HT1080 (cell line): Measurements from ENCODE around the gene CAMKK1. TPM values are rescaled to one million over a fixed set of nuclear protein-coding genes. Genes with fewer than 3 reads are reported as not detected.
"Not testable (repeated sequence)": the region's sequence is repeated elsewhere in the genome, so short reads cannot be mapped to it uniquely, and the experiment has no call there.

Experiments used
- DNase-seq: peaks from one replicate; pipeline ENCODE4 v3.0.0-alpha.2; 2015; ENCODE audit warnings: low read depth
- total RNA-seq: library from RNA; depleted of rRNA; stranded (reverse); fragments of >200 nt; shearing (Covaris generic); gene quantifications from 2 replicates; pipeline ENCODE4 v1.2.3, GENCODE V29; 2014

CAMKK1 gene
- total RNA-seq, 1 experiment from 2014 or later = 11.8 TPM

DNA sequence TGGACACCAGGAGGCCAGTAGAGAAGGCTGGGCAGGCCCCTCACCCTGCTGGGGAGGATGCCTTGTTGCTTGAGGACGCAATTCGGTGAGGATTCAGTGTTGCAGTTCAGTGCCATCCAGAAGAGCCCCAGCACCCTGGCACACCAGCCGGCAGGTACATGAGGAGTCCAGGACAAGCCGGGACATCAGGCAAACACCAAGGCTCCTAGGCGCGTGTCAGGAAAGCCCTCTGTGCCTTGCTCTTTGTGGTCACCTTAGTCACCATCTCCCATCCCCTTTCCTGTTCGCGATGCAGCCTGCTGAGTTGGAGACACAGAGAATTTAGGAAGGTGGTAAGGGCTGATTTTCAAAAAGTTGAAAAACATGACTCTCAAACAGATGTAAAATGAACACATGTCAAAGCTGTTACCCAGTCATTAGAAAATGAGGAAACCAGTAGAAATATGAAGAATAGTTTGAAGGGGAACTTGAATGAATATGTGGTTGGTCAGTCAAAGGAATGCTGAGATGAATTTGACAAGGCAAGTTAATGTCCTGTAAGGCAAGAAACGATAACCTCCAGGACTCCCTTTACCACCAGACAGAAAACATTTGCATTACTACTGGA, 44.5 kb downstream of the CAMKK1 start:
- DNase-seq = peak; percentile 64

DNA sequence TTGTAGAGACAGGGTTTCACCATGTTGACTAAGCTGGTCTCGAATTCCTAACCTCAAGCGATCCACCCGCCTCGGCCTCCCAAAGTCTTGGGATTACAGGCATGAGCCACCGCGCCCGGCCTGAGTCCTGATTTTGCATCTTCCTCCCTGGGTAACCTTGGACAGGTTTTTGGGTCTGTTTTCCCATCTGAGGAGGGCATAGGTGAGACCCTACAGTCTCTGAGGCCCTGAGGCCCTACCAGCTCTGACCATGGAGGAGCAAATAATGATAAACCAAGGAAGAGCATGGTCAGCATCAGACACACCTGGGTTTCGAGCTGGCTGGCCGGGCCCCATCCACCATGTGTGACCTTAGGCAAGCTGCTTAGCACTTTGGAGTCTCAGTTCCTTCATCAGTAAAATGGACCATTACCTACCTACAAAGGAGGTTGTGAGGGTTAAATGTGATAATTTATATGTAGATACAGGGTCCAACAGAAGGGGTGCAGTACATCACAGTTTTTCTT, 45.6 kb downstream of the CAMKK1 start:
- DNase-seq = no peak

DNA sequence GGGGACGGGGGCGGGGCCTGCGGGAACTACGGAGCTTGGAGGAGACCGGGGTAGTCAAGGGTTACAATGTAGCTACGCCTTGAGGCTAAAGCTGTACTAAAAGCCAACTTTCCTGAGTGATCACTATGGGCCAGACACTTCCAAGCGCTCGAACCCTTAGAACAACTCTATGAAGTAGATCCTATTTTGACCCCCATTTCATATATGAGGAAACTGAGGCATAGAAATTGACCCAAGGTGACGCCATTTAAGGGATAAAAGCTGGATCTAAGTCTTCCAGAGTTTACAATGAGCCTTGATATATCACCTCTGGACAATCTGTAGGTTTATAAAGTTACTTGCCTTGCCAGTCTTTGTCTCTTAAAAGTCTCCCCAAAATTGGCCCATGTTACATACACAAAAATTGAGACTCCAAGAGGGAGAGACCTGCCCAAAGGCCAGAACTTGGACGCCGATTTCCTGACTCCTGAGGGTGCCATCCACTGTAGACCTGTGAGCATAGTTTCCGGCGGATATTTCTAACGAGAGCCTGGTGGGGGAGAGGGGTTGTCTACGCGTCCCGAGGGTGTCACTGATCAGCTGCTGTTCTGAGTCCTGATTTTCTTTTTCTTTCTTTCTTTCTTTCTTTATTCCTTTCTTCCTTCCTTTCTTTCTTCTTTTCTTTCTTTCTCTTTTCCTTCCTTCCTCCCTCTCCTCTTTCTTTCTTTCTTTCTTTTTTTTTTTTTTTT, 46.3 kb downstream of the CAMKK1 start:
- no peak for DNase-seq

DNA sequence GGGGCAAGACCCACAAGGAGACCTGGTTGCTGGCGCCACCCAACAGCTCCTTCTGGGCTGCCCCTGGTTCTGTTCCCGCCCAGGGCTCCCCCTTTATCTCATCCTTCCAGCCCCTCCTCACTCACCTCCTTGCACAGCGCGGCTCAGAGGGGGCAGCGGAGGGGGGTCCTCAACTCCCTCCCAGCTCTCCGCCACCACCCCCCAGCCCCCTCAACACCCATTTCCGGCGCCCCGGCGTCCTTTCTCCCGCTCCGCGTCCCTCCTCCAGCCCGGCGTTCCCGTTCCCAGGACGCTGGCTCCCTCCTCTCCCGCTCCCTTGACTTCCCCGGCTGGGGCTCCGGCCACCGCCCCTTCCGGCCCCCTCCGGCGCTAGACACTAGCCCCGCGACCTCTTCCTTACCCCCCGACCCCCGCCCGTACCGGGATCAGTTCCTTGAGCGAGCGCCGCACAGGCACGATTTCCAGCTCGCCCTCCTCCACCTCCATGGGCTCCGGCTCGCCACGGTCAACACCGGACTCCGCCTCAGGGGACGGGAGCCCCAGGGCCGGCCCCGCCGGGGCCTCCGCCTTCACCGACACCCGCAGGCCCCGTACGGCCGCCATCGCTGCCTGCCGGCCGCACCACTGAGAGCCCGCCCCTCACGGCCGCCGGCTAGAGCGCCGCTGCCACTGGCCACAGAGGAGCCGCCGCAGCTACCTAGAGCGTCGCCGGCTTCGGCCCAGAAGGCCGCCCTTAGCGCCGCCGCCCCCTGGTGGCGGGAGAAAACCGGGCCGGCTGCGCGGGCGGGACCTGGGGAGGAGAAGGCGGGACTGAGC, 47.0 kb downstream of the CAMKK1 start, which contains the start of gene NCBP3:
Gene NCBP3, minus strand, starts transcription at position 626 of the 816 bp plus-strand sequence. Its CDS starts 23 bp downstream, at position 603.
- peak; percentile 85 for DNase-seq

DNA sequence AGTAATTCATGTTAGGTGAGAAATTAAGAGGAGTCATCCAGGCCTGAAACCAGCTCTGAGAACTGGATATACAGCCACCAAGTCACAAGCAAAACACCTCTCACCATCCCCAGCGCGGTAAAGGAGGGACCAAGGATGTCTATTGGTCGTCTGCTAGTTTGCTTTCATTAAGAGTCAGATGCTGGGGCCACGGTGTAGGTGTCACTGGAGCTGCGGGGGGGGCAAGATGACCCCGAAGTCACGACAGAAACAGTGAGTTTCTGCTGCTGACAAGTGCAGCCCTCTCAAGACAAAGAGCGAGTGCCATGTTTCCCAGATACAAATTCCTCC, 47.6 kb downstream of the CAMKK1 start:
- peak; percentile 18 for DNase-seq

- DNase-seq = not testable (repeated sequence)
These were observed 48.3 kb downstream of the CAMKK1 start for GRCh38 chr17:3844556-3844955.

GRCh38 chr17:3843935-3844516, 48.8 kb downstream of the CAMKK1 start:
- DNase-seq = peak; percentile 38

DNA sequence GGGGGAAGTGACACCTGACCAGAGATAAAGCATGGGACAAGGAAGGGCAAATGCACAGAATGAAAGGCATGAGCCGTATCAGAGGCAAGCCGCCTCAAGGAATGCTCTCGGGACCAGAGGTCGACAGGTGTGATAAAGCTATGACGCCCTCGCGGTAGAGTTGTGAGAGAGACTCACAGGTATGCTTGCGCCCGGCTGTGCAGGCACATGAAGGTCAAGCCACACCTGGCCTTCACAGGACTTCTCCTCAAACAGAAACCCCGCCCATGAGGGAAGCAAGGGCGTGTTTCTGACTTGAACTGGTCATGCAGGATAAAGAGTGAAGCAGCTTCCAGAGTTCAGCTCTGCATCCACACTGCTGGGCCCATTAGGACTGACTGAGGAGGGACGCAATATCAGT, 54.6 kb downstream of the CAMKK1 start:
- DNase-seq = no peak

DNA sequence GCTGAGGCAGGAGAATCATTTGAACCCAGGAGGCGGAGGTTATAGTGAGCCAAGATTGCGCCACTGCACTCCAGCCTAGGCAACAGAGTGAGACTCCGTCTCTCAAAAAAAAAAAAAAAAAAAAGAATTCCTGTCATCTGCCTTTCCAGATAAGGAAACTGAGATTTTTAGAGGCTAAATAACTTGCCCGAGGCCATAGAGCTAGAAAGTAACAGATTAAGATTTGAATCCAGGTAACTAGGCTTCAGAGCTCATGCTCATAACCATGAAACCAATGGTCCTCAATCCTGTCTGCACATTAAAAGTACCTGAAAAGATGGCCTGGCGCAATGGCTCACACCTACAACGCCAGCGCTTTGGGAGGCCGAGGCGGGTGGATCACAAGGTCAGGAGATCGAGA, 56.3 kb downstream of the CAMKK1 start:
- DNase-seq = no peak

GRCh38 chr17:3835410-3836229, 57.2 kb downstream of the CAMKK1 start:
- no peak for DNase-seq

DNA sequence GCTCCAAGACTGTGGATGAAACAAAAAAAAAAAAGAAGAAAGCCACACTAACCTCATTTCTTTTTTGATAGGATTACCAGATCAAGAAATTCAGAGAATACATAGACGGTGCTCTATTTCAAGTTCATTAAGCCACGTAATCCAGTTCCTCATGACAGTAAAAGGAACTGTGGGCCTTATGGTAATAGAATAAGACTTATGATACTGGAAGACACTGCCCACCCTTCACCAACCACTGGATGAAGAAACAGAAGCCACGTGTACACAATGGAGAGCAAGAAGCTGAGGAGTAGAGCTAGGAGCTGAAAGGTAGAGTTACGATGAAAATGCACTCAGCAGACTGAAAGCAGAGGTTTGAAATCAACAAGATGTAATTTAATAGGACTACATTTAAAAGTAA, 58.0 kb downstream of the CAMKK1 start:
- DNase-seq = no peak

- DNase-seq = no peak
These were observed 64.0 kb downstream of the CAMKK1 start for GRCh38 chr17:3828852-3829232.

GRCh38 chr17:3828151-3828851, 64.6 kb downstream of the CAMKK1 start:
- DNase-seq = no peak

- DNase-seq = peak; percentile 58
These were observed 65.6 kb downstream of the CAMKK1 start for GRCh38 chr17:3827124-3827773.

DNA sequence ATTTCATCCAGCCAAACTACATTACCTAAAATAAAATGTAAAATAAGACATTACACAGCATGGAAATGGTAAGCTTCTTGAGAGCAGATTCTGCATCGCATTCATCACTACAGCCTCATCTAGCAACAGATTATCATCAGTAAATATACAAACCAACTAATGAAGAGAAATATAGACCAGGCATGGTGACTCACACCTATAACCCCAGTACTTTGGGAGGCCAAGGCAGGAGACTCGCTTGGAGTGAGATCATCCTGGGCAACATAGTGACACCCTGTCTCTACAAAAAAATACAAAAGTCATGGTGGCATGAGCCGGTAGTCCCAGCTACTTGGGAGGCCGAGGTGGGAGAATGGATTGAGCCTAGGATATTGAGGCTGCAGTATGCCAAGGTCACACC, 66.7 kb downstream of the CAMKK1 start:
- no peak for DNase-seq

GRCh38 chr17:3821101-3821500, 71.8 kb downstream of the CAMKK1 start:
- DNase-seq = no peak

DNA sequence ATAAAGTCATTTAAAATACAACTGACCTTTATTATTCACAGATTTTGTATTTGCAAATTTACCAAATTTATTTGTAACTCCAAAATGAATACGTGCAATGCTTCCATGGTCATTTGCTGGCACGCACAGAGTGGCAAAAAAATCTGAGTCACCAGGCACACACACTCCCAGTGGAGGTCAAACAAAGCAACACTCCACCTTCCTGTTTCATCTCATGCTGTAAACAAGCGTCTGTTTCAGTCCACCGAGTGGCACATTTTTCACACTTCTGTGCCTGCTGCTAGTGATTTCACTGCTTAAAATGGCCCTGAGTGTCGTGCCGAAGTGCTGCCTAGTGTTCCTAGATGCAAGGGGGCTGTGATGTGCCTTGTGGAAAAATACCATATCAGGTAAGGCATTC, 74.1 kb downstream of the CAMKK1 start:
- no peak for DNase-seq

GRCh38 chr17:3817851-3818605, 74.8 kb downstream of the CAMKK1 start:
- no peak for DNase-seq

- DNase-seq = no peak
These were observed 76.9 kb downstream of the CAMKK1 start for GRCh38 chr17:3815925-3816324.
